Stomach (tissue), 9 donors: ENCODE results near the gene SSBP4. TPM values are rescaled to one million over a fixed set of nuclear protein-coding genes. Genes with fewer than 3 reads are reported as not detected.
A peak's percentile ranks its signal among the peaks of the same experiment; 100 is the strongest.

ENCODE experiments used
- DNase-seq, 2 donors: peaks; one replicate each; pipeline versions ENCODE4 v3.0.0 to v3.0.0-alpha.2; 2013 to 2019
- H3K27ac ChIP-seq, 5 donors: fragments of 200-600 bp in 4 of 5; sonication (generic) in 4 of 5; one replicate each; pipeline ENCODE4 v1.5.1; 2013 to 2019; ENCODE audit warnings: mild to moderate bottlenecking in 1 of 5, moderate library complexity in 1 of 5
- H3K27me3 ChIP-seq, 3 donors: fragments of 200-600 bp; sonication (generic); one replicate each; pipeline ENCODE4 v1.5.1; 2017 to 2019; ENCODE audit warnings: mixed run types in 1 of 3
- H3K36me3 ChIP-seq, 4 donors: fragments of 200-600 bp; sonication (generic); 1 replicate in 3 of 4; 2 replicates in 1 of 4; pipeline ENCODE4 v1.5.1; 2016 to 2019
- H3K4me1 ChIP-seq, 4 donors: fragments of 200-600 bp; sonication (generic); one replicate each; pipeline ENCODE4 v1.5.1; 2016 to 2019
- H3K4me3 ChIP-seq, 4 donors: fragments of 200-600 bp; sonication (generic) in 3 of 4; one replicate each; pipeline ENCODE4 v1.5.1; 2016 to 2019; ENCODE audit warnings: mild to moderate bottlenecking in 1 of 4
- H3K9me3 ChIP-seq, 4 donors: fragments of 200-600 bp; sonication (generic); one replicate each; pipeline ENCODE4 v1.5.1; 2016 to 2019
- CTCF ChIP-seq, 7 experiments: fragments of 450-650 bp in 4 of 7; fragments of 200-600 bp in 3 of 7; sonication (generic) in 3 of 7; IDR thresholded peaks; one replicate each; pipeline ENCODE4 v1.5.1; 2016 to 2019; ENCODE audit warnings: antibody characterized with exemption in 7 of 7, control low read depth in 2 of 7, mild to moderate bottlenecking in 1 of 7
- EP300 ChIP-seq: sonication (generic); formaldehyde crosslinking; IDR thresholded peaks from one replicate; pipeline ENCODE4 v1.6.1; 2017; ENCODE audit warnings: antibody characterized with exemption
- POLR2A ChIP-seq, 4 donors: fragments of 450-650 bp; IDR thresholded peaks; one replicate each; pipeline ENCODE4 v1.6.1; 2016; ENCODE audit warnings: antibody characterized with exemption in 4 of 4, control low read depth in 2 of 4, mild to moderate bottlenecking in 1 of 4, moderate library complexity in 1 of 4
- POLR2AphosphoS5 ChIP-seq, 3 donors: sonication (generic); formaldehyde crosslinking; IDR thresholded peaks; one replicate each; pipeline ENCODE4 v1.6.1; 2016; ENCODE audit warnings: antibody characterized with exemption in 3 of 3
- WGBS, 5 donors: extraction: QIAGEN DNeasy Blood & Tissue Kit in 3 of 5; methylation state at CpG; one replicate each; pipeline versions ENCODE4 v1.1.5 to v1.1.7; 2013 to 2018; 5-methylcytosine and 5-hydroxymethylcytosine counted together
- intact Hi-C: fragments of 100-400 bp; cut with DNase I; formaldehyde crosslinking; loops from one replicate; pipeline ENCODE4 v1.15.1; 2023; ENCODE audit warnings: low total_unique reads
- polyA plus RNA-seq, 3 donors: library from polyadenylated mRNA; stranded (reverse); fragments of 200-250 nt; gene quantifications; one replicate each; pipeline ENCODE4 v1.2.3, GENCODE V29; 2013
- total RNA-seq, 5 donors: library from RNA; depleted of rRNA; stranded (reverse); fragments of >200 nt; gene quantifications; one replicate each; pipeline versions ENCODE4 v1.1.0 to v1.2.3, GENCODE V29; 2014 to 2016
- donor health status: healthy with polysubstance abuse.
- donor health status: Bipolar disorder and iron deficiency.
- donor health status: healthy.

SSBP4 gene
- total and polyA plus RNA-seq, 8 donors: 22.8 to 253 (median 49.2) TPM

DNA sequence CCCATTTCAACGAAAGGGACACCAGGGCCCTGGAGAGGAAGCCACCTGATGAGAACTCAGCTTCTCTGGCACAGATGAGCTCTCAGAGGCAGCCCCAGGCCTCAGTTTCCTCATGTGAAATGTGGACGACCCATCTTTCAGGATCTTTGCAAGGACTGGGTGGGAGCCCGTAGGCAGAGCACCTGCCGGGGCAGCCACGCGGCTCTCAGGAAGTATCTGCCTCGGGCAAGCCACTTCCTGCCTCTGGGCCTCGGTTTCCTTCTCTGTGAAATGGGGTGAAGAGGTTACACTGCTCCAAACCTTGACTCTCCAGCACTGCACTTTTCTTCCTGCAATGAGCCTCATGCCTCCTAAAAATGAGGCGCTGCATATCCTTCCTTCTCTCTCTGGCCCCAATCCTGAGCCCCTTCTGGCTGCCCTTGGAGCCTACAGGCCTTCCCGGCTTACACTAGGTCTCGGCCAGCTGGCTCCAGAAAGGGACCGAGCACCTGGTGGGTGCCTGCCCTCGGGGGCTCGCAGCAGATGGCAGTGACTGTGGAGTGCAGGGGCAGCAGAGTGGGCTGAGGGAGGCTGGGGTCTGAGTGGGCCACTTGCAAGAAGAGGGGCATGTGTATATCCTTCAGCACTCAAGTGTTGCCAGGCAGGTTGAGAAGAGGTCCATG lies 3.5 kb downstream of the SSBP4 start:
- peaks cover 0 to 11% (median 3%) of the 10 kb centered on the region in 3 donors for H3K27me3 ChIP-seq
- 63 to 82% (median 78%) methylated on average over 11 to 14 of the region's 14 CpGs for WGBS, 5 donors
- intact Hi-C loops: no loop called here
- H3K4me1 ChIP-seq: peaks cover 51 to 94% (median 86%) of the 10 kb centered on the region in 4 donors
- no peaks in the 10 kb centered on the region for H3K9me3 ChIP-seq
- H3K27ac ChIP-seq: peak overlapping the region in 3 of 5 donors; percentile 73 to 90 (median 73)
- TF ChIP-seq POLR2A (IDR thresholded peaks at IDR 0.05) (no peak), CTCF (IDR thresholded peaks at IDR 0.05) (no peak), POLR2AphosphoS5 (IDR thresholded peaks at IDR 0.05) (no peak), EP300 (no peak)
- DNase-seq: peak in 1 of 2 donors; percentile 43
- no peak overlapping the region for H3K4me3 ChIP-seq
- peaks cover 0 to 4% (median 0%) of the 10 kb centered on the region in 4 donors for H3K36me3 ChIP-seq

DNA sequence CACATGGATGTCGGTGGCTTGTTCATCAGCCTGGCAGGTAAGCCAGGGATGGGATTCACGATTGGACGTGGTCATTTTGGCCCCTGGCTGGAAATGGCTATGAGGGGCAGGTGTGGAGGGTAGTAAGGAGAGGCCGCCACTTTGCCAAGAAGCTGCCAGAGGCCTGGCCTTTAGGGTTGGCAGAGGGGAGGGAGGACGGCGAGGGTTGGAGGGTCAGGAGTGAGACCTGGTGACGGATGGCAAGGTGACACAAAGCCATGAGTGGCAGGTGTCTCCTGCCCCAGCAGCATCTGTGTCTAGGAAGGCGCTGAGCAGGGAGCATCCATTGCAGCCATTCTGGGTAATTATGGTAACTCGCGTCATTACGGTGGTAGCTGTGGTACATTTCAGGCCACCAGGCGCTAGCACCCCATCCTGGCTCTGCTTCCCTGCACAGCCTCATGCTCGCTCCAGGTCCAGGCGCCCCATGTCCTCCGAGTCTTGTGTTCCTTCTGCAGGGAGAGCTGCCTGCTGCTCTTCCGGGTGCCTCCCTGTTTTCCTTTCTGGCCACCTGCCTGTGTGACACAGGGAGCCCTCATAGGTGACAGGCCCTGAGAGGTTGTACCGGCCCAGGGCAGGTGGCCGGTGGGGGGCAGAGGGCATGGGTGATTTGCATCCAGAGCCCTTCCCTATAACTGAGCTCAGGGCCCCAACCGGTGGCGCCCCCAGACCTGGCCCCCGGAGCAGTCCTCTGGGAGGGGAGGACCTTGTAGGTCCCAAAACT lies 4.2 kb downstream of the SSBP4 start:
- intact Hi-C loops: no loop called here

GRCh38 chr19:18424122-18424889 lies 5.1 kb downstream of the SSBP4 start:
- Histone ChIP-seq H3K36me3 (peaks cover 0 to 4% (median 0%) of the 10 kb centered on the region in 4 donors), H3K27me3 (no peaks in the 10 kb centered on the region), H3K9me3 (no peaks in the 10 kb centered on the region), H3K4me1 (peaks cover 46 to 96% (median 84%) of the 10 kb centered on the region in 4 donors), H3K4me3 (no peak overlapping the region), H3K27ac (peak overlapping the region in 4 of 5 donors; percentile 33 to 90 (median 70))
- no peak for TF ChIP-seq EP300
- TF ChIP-seq POLR2A (IDR thresholded peaks at IDR 0.05): no peak
- TF ChIP-seq CTCF (IDR thresholded peaks at IDR 0.05): no peak
- TF ChIP-seq POLR2AphosphoS5 (IDR thresholded peaks at IDR 0.05): no peak
- no peak for DNase-seq
- intact Hi-C loops: no loop called here
- WGBS, 5 donors: 70 to 79% (median 75%) methylated on average over 20 to 22 of the region's 22 CpGs

More for the DNA sequence above, 4.2 kb downstream of the SSBP4 start:
- no peak overlapping the region for H3K4me3 ChIP-seq
- peaks cover 0 to 4% (median 0%) of the 10 kb centered on the region in 3 donors for H3K27me3 ChIP-seq
- peak in 1 of 2 donors; percentile 51 for DNase-seq
- WGBS, 5 donors: 69 to 75% (median 73%) methylated on average over 17 to 21 of the region's 21 CpGs
- peak overlapping the region in 4 of 5 donors; percentile 18 to 90 (median 70) for H3K27ac ChIP-seq
- H3K36me3 ChIP-seq: peaks cover 0 to 4% (median 0%) of the 10 kb centered on the region in 4 donors
- no peaks in the 10 kb centered on the region for H3K9me3 ChIP-seq
- H3K4me1 ChIP-seq: peaks cover 43 to 94% (median 82%) of the 10 kb centered on the region in 4 donors
- TF ChIP-seq POLR2AphosphoS5 (IDR thresholded peaks at IDR 0.05): no peak
- no peak for TF ChIP-seq POLR2A (IDR thresholded peaks at IDR 0.05)
- no peak for TF ChIP-seq CTCF (IDR thresholded peaks at IDR 0.05)
- no peak for TF ChIP-seq EP300
